ENCODE measurements around the gene PEX26. TPM values are rescaled to one million over a fixed set of nuclear protein-coding genes. Genes with fewer than 3 reads are reported as not detected.
"Not testable (repeated sequence)": the region's sequence is repeated elsewhere in the genome, so short reads cannot be mapped to it uniquely, and the experiment has no call there.

Gene PEX26
- total RNA-seq, 1 experiment from 2014 or later = 14.6 TPM

DNA sequence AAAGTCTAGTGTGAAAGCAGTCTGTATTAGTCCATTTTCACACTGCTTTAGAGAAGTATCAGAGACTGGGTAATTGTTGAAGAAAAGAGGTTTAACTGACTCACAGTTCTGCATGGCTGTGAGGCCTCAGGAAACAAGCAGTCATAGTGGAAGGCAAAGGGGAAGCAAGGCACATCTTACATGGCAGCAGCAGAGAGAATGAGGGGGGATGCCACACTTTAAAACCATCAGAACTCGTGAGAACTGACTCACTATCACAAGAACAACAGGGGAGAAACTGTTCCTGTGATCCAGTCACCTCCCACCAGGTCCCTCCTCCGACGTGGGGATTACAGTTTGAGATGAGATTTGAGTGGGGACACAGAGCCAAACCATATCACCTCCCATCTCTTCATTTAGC, 19.0 kb downstream of the PEX26 start:
- DNase-seq (ENCODE audit: low read depth) = no peak

DNA sequence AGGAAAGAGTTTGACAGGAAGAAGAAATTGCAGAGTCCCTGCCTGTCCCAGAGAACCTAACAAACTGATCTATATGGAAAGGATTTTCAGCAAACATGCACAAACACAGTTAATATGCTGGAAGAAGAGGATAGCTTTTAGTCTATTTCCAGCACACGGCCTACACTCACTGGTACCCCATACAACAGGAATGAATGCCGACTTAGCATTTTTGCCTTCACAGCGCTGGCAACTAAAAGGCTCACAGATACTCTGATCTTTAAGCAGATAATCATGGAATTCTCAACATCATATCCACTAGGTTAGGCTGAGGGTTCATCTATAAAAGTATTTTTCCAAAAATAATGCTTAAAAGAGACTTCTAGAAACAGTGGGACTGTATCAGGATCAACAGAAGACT, 23.0 kb downstream of the PEX26 start:
- DNase-seq (ENCODE audit: low read depth) = no peak

DNA sequence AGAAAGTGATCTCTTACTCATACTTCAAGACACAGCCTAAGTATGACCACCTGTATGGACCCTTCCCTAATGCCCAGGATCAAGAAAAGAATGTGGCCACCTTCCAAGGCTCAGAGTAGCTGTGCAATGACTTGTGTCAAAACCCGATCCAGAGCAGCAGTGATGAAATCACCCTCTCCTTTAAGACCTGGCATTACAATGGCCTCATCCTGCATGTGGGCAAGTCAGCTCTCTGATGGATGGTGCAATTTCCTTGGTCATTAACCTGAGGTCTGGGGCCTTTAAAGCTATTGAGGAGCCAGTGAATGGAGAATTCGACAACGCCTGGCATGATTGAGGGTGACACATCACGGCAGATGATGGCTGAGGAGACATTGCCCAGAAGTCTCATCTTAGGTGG, 23.7 kb downstream of the PEX26 start:
- no peak for DNase-seq (ENCODE audit: low read depth)

DNA sequence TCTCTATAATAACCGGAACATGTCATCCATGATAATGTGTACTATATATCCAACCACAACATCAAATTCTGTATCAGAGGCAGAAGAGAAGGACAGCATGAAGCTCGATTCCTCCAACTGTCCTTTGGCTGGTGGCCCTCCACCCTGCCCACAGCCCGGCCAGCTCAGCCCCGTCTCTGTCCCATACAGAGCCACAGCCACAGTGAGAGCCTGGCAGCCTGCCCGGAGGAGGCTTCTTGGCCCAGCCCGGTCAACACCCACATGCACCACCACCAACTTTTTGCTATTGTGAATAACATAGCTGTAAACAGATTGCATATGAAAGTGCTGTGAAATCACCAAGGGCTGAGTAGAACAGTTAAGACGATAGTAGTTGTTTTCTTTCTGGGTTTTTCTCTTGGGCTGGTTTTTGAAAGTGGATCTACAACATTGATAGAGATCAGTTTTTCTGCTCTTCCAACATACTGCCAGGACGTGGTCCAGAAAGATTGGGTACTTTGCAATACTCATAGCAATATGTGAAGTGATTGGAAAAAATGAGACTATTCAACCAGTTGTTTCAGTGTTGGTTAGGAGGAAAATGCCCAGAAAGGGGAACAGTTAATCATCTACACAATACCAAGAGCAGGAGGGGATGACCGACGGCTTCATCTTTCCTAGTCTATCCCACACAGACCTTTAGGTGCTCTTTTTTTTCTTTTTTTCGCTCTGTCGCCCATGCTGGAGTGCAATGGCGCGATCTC, 25.9 kb downstream of the PEX26 start:
- DNase-seq (ENCODE audit: low read depth) = no peak

DNA sequence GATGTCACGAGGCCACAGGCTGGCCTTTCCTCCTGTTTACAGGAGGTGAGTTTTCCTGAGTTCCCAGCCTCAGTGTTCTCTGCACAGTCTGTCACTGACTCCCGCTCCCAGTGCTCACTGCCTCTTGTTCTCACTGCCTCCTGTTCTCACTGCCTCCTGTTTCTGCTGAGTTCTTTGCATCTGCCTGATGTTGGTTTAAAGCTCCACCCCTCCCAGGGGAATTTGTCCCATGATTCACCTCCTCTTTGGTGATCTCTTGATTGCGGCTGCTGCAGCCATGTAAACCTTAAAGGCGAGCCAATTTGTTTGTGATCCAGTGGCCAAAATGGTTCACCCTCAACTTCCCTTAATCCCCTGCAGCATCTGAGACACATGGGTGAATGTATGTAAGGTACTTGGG, 26.8 kb downstream of the PEX26 start:
- peak; percentile 7 for DNase-seq (ENCODE audit: low read depth)

DNA sequence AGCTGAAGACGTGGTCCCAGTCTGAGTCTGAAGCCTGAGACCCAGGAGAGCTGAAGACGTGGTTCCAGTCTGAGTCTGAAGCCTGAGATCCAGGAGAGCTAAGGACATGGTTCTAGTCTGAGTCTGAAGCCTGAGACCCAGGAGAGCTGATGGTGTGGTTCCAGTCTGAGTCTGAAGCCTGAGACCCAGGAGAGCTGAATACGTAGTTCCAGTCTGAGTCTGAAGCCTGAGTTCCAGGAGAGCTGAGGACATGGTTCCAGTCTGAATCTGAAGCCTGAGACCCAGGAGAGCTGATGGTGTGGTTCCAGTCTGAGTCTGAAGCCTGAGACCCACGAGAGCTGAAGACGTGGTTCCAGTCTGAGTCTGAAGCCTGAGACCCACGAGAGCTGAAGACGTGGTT, 28.2 kb downstream of the PEX26 start:
- DNase-seq (ENCODE audit: low read depth) = not testable (repeated sequence)

DNA sequence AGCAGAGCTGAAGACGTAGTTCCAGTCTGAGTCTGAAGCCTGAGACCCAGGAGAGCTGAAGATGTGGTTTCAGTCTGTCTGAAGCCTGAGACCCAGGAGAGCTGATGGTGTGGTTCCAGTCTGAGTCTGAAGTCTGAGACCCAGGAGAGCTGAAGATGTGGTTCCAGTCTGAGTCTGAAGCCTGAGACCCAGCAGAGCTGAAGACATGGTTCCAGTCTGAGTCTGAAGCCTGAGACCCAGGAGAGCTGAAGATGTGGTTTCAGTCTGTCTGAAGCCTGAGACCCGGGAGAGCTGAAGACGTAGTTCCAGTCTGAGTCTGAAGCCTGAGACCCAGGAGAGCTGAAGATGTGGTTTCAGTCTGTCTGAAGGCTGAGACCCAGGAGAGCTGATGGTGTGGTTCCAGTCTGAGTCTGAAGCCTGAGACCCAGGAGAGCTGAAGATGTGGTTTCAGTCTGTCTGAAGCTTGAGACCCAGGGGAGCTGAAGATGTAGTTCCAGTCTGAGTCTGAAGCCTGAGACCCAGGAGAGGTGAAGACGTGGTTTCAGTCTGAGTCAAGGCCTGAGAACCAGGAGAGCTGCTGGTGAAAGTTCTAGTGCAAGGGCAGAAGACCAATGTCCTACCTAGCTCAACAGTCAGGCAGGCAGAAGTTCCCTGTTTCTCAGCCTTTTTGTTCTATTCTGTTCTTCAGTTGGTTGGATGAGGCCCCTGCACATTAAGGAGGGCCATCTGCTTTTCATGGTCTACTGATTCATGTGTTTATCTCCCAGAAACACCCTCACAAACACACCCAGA, 29.0 kb downstream of the PEX26 start:
- not testable (repeated sequence) for DNase-seq (ENCODE audit: low read depth)

DNA sequence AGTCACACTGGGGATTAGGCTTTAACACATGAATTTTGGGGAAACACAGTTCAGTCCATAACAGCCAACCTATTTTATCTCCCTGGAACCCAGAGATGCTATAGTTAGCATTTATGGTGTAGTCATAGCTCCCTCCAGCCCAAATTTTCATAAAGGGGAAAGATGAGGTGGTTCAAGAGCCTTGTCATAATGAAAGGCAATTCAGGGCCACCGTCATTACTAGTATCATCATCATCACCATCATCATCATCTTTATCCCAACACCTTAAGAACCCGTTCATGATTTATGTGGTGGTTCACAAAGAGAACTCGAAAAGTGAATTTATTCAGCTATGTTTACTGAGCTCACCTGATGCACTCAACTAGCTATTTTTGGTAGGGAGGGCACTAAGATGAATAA, 30.4 kb downstream of the PEX26 start:
- no peak for DNase-seq (ENCODE audit: low read depth)

DNA sequence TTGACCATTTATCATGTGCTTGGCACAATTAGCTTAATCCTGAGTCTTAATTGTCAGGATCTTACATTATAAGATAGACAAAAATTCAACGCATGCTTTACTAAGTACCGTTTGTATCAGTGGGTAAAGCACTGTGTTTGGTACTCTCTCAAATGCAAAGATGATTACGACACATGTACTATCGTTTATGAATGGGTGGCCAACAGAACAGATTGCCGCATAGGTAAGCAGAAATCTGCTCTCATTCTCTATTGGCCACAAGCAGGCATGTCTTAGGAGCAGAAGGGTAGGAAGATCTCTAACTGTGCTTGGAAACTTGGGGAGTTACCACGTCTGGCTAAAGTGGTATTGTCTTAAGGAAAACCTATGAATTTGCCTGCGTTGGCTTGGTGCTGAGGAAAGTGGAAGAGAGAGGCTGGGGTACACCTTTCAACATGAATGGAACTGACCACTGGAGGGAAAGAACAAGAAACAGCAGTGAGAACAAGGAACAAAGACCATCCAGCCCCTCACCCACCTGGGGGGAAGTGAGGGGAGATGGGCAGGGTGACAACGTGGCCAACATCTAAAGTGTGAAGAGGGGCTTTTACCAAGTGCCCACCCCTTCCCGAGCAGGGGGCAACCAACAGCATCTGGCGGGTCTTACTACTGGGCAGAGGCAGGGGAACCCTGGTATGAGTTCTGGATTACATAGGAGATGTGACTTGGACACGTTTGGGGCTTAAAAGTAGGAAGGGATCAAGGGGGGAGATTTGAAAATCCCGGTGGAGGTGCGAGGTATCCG, 31.8 kb downstream of the PEX26 start:
- DNase-seq (ENCODE audit: low read depth) = no peak

DNA sequence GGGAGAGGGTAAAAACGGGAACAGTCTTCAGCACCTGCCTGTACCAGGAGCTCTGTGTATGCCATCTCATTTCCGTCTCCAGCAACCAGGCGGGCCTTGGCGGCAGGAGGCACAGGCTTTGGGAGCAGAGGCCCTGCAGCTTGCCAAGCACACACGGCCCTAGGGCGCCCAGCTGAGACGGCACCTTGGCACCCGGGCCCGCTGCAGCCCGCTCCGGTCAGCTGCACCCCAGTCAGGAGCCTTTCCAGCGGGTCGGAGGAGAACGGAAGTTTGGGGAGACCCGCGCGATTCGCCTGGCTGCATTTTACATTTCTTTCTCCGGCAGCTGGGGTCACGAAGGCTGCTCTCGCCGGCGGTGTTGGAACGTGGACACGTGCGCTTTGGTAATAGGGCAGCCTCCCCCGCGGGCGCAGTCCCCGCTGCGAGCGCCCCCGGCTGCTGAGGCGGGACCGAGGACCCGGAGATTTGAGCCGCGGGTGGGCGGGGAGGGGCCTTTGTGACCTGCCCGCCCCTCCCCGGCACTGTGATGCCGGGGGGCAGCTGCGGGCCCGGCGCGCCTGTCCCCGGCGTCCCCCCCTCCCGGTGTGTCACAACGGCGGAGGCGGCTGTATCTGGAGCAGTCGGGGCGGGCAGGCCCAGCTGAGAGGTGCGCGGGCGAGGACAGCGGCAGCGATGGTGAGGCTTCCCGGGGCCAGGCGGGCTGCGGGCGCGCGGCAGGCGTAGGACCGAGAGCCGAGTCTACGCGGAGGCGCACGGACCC, 32.6 kb downstream of the PEX26 start, which contains the start of gene TUBA8:
TUBA8 (plus strand) TSS at position 616 of the 760 bp plus-strand sequence; CDS start at position 673, 57 bp downstream.
- DNase-seq (ENCODE audit: low read depth) = peak; percentile 46

DNA sequence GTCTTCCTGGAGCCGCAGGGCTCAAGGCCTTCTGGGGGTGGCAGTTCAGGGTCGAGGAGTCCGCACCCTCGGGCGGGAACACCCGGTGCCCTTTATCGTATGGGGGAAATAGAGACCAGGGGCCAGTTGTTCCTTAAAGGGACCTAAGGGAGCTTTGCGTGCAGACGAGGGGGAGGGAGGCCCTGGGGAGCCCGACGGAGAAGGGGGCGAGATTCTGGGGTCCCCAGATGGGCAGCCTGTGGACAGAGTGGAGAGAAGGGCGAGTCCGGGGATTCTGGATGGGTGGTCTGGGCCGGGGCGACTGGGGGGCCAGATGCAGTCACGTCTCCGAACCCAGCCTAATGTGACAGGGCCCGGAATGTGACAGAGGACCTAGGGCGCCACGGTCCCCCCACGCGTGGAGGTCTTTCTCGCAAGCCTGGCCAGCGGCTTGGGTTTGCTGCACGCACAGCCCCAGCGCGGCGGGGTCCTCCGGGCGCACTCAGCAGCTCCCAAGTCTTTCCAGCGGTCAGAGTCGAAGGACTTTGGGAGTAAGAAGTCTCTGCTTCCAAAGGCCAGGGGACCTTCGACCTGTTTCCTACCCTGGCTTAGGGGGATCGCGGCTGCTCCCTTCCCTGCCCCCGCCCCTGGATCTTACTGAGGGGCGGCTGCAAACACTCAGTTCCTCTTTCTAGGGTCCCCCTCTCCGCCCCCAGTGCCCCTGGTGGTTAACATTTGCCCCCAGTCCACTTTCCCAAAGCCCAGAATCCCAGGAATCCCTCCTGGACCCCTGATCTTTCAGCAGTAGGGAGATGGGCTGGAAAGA, 33.4 kb downstream of the PEX26 start:
- no peak for DNase-seq (ENCODE audit: low read depth)

DNA sequence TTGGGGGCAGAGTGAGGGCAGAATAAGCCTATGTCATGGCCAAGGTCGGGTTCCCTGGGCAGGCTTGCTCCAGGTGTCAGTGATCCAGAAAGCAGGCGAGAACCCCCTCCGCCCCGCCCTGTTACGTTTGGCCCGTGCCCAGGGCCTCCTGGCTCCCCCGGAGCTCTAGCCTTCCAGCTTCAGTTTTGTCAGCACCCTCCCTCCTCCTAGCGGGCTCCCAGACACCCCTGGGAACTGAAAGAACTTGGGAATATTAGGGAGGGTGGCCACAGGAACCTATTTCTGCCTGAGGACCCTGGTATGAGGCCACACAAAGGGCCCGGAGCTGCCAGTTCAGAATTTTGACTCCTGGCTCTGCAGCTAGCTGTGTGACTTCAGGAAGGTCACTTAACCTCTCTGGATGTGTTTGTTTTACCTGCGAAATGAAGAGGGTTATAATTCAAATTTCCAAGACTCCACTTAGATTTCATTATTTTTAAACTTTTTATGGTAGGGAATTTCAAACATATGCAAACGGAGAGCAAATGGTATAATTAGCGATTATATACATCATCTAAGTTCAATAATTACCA, 34.1 kb downstream of the PEX26 start:
- DNase-seq (ENCODE audit: low read depth) = no peak

DNA sequence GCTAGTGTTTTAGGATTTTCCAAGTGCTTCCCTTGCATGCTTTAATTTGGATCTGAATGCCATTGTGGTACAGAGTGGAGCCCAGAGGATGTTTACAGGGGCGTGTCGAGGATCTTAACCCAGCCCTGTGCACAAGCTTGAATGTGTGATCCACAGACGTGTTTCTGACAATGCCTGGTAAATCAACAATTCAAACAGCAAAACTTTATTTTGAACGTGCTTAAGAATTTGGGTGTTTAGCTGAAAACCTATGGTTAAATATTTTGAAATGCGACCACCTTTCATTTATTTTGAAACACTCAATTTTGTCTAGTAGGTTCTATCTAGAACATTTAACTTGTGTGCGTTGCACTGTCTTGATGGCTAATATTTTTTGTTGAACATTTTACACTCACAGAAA, 34.6 kb downstream of the PEX26 start:
- no peak for DNase-seq (ENCODE audit: low read depth)

DNA sequence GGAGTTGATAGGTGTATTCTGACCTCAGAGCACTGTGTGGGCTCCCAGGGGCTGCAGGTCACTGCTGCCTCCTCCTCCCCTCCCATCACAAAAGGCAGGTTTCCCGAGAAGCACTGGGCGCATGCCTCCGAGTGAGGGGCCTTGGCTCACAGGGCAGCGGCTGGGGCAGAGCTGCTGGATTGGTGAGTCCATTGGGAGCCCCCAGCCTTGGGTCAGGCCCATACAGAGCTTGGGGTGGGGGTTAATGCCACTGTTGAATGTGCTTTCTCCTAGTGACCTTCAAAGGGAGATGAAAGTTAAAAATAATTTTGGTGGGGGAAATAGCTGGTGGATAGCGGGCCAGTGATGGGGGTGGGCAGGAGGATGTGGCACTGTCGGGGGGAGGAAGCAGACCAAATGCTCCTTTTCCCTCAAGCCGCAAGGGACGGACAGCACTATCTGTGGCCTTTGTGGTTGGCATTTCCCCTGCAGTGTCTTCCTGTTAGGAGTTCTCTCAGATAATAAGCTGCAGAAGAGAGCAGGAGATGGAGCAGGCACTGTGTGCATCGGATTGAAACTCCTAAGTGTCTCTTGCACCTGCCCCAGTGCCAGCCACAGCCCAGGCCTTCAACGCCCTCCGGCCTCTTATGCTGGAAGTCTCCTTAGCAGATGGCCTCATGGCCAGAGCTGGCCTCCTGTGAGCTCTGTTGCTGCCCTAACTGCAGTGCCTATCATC, 36.0 kb downstream of the PEX26 start:
- no peak for DNase-seq (ENCODE audit: low read depth)

DNA sequence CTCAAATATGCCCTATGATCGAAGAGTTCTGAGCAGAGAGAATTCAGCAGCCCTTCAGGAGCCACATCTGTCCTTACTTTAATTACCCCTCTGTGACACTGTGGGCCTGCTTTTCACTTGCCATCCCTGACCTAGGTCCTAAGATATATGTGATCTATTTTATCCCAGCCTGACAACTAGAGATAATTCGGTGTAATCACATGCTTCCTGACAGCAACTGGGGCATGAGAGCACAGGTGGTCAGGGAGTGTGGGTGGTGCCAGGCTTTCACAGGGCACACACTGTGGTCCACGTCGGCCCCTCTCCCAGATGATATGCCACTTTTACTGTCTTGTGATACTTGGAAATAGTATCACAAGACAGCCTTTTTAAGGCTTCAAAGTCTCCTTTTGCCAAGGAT, 36.7 kb downstream of the PEX26 start:
- no peak for DNase-seq (ENCODE audit: low read depth)

DNA sequence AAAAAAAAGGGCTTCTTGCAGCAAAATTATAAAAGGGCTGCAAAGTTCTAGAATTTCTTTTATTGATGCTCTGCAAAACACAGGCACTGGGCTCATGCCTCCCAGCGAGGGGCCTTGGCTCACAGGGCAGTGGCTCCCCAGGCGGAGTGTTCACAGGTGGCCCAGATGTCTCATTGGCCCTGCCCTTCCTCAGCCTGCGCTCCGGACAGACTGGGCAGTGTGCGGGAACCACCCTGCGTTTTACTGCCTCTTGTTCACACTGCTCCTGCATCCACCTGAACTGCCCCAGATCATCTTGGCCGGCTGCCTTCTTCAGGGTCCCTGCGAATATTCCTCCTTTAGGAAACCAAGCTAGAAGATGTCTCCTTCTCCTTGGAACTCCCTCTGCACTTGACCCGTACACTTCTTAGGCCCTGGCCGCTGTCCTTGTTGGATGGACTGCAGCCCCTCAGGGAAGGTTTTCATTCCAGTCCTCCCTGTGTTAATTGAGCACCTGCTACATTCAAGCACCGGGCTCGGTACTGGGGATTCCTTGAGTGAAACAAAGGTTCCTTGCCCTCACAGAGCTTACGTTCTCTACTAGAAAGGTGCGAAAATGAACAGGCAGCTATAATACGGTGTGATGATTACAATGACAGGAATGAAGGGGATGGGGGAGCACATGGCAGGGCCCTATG, 37.3 kb downstream of the PEX26 start:
- DNase-seq (ENCODE audit: low read depth) = no peak

DNA sequence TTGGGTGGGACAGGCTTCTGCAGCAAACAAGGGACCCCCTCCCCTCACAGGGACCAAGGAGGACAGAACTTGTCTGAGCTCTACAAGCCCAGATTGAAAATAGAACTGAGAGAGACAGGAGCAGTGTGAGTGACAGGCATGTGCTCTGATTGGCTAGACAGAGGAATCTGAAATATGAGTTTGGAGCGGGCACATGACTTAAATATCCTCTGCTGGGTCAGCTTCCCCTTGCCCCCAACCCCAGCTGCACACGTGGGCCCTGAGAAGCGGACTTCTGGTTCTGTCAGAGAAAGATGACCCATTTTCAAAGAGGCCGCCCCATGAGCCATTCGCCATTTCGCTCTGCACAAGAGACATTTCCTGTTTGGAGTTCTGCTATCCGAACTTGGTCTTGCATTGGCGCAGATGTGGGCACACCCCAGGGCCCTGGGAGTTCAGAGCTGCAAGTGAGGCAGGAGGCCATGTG, 38.1 kb downstream of the PEX26 start:
- DNase-seq (ENCODE audit: low read depth) = no peak

DNA sequence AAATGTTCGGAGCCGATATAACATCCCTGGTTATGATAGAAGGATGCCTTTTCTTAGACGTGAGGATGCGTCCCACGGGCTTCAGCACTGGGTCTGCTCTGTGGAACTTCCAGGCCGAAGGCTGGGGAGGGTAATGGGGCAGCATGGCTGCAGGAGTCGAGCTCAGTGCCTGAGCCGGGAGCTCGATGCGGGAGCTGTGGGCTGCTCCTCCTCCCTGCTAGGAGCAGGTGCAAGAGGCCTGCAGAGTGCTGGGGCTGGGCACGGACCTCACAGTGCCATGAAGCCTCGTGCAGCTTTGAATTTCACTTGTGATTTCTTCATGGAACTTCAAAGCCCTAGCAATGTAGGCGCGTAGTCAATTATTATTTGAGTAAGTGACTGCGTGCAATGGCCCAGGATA, 38.8 kb downstream of the PEX26 start:
- DNase-seq (ENCODE audit: low read depth) = no peak

DNA sequence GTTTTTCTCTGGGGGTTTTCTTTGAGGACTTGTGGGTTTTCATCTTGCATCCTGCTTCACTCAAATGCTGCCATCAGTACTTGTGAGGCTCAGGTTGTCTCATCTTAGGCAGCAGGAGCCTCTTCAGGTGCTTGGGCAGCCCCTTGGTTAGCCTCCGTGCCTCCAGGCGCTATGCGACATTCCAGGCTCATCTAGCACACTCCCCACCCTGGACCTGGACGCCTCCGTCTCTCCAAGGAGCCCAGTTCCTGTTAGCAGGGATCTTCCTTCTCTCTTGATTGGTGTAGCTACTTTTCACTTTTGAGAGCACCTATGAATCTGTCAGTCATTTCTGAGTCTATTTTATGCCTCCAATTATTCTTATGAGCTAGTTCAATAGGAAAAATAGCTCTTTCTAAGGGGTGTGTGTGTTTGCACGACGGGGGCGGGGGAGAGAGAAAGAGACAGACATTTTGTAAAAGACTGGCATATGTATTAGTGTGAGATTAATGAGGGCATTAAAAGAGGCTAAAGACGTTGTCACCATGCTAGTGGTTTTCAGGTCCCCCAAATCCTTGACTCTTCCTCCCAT, 40.6 kb downstream of the PEX26 start:
- DNase-seq (ENCODE audit: low read depth) = no peak
